Cardiac septum (tissue), 1 donor: Measurements from ENCODE around the gene ERAL1. TPM values are rescaled to one million over a fixed set of nuclear protein-coding genes. Genes with fewer than 3 reads are reported as not detected.

ENCODE experiments used
- DNase-seq: peaks from one replicate; pipeline ENCODE4 v3.0.0-alpha.2; 2020; ENCODE audit warnings: low spot score
- intact Hi-C: fragments of 100-400 bp; cut with DNase I; formaldehyde crosslinking; loops from one replicate; pipeline ENCODE4 v1.14.0; 2022
- microRNA-seq: library from miRNA; unstranded; fragments of <30 nt; microRNA quantifications from one replicate; pipeline ENCODE4 v1.2.0, GENCODE V29; 2020
- total RNA-seq: library from RNA; stranded (reverse); fragmentation: NEBNext Ultra II Directional; extraction: Animal tissue kit (Norgen Biotek cat#: 25700); gene quantifications from one replicate; pipeline ENCODE4 v1.2.1, GENCODE V29; 2021
- donor health status: DM: no; HTN: no; CAD: no.

ERAL1 gene
- total RNA-seq, 1 donor from 2014 or later, result 31.3 TPM

DNA sequence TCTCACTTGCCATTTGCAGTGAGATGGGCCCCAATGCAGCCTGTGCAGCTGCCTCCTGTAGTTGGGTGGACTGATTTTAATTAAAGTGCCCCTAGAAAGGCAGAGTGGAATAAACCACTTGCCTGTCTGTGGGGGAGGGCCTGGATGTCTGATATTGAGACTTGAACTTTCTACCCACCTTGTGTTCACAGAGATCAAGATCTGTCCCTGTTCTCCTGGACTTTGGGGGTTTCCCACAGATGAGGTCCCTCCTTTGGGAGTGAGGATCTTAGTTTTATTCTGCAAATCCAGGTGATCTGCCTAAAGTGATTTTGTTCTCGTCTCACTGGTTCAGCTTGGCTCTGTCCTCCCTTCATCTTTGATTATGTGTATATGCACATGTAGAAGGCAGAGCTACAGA is 55.7 kb downstream of the ERAL1 start:
- intact Hi-C loops, result no loop called here

More for the DNA sequence above, 55.7 kb downstream of the ERAL1 start:
- no peak for DNase-seq

Small RNA genes lying within 50 kb of the gene (microRNA-seq; reads per million reads assigned to microRNA genes)
- not detected for gene MIR451B

Other genes starting within 250 kb of the ERAL1 start
- 6.8 TPM for gene RSKR, start 240.8 kb upstream of the ERAL1 start, total RNA-seq
- gene BLTP2, start 209.9 kb upstream of the ERAL1 start, total RNA-seq, result 70.4 TPM
- 26.6 TPM for gene SDF2, start 193.1 kb upstream of the ERAL1 start, total RNA-seq
- gene SUPT6H, start 192.8 kb upstream of the ERAL1 start, total RNA-seq, result 48.4 TPM
- 2.0 TPM for gene PROCA1, start 143.1 kb upstream of the ERAL1 start, total RNA-seq
- 15.3 TPM for gene RAB34, start 137.1 kb upstream of the ERAL1 start, total RNA-seq
- gene RPL23A, start 135.0 kb upstream of the ERAL1 start, total RNA-seq, result 725 TPM
- 2.4 TPM for gene TLCD1, start 128.8 kb upstream of the ERAL1 start, total RNA-seq
- 0.78 TPM for gene NEK8, start 126.2 kb upstream of the ERAL1 start, total RNA-seq
- 2.8 TPM for gene TRAF4, start 111.0 kb upstream of the ERAL1 start, total RNA-seq
- gene FAM222B, start 12.2 kb upstream of the ERAL1 start, total RNA-seq, result 18.6 TPM
- 80.4 TPM for gene FLOT2, start 42.7 kb downstream of the ERAL1 start, total RNA-seq
- gene DHRS13, start 48.1 kb downstream of the ERAL1 start, total RNA-seq, result 3.0 TPM
- 20.4 TPM for gene PHF12, start 96.5 kb downstream of the ERAL1 start, total RNA-seq
- not detected for gene SEZ6, start 151.0 kb downstream of the ERAL1 start, total RNA-seq
- 0.57 TPM for gene PIPOX, start 188.1 kb downstream of the ERAL1 start, total RNA-seq